ENCODE measurements around the gene KMT2B. TPM values are rescaled to one million over a fixed set of nuclear protein-coding genes. Genes with fewer than 3 reads are reported as not detected.

KMT2B gene
- polyA plus RNA-seq, 2 of the 4 experiments (the other 2 are of a cell fraction) = 17.8 to 39.4 TPM

DNA sequence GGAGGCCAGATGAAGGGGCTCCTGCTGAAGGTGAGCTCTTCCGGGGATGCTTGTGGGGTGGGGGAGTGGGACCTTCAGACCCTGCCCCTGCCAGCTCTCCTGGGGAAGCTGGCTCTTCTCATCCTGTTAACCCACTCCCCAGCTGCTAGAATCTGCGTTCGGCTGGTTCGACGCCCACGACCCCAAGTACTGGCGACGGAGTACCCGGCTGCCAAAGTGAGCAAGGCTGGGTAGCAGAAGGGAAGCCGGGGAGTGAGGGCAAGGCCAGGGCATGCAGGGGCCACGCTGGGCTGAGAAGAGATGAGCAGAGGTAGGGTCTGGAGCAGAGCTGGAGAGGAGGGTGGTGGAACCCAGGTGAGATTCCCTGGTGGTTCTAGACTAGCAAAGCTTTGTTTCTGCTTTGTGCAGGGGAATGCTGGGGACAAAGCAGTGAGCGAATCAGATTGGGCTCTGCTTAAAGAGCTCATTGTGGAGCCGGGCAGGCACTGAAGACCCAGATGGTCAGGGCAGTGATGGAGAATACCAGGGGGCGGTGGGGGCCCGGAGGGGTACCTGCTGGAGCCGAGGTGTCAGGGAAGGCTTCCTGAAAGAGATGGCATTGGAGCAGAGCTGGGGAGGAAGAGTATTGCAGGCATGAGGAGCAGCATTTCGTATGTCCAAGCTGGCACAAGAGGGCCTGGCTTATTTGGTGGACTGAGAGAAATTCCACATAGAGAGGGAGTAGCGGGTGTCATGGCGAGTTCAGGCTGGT, 10.3 kb downstream of the KMT2B start:
- H3K9me3 ChIP-seq = no peaks in the 10 kb centered on the region
- TF ChIP-seq, protein P1, sequence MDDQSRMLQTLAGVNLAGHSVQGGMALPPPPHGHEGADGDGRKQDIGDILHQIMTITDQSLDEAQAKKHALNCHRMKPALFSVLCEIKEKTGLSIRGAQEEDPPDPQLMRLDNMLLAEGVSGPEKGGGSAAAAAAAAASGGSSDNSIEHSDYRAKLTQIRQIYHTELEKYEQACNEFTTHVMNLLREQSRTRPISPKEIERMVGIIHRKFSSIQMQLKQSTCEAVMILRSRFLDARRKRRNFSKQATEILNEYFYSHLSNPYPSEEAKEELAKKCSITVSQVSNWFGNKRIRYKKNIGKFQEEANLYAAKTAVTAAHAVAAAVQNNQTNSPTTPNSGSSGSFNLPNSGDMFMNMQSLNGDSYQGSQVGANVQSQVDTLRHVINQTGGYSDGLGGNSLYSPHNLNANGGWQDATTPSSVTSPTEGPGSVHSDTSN (IDR thresholded peaks at IDR 0.05) = no peak
- DNase-seq (ENCODE audit: low read depth in 1 of 2, low spot score in 1 of 2) (no peak), FAIRE-seq (no peak), ATAC-seq (no peak)
- no peak overlapping the region for H3K4me2 ChIP-seq
- CTCF ChIA-PET = interaction anchor here (0.9 to 3.2 kb wide), 12 partner anchors 9 to 218 kb away, joined by 3 to 32 read pairs (median 4); no protein-coding TSS in a partner anchor
- H3K27ac ChIP-seq = no peak overlapping the region
- no peaks in the 10 kb centered on the region for H3K4me1 ChIP-seq
- WGBS (ENCODE audit: missing lambda C conversion rate) = 93% methylated on average over 19 of the region's 19 CpGs
- POLR2A ChIA-PET = interaction anchor here (0.9 to 1.9 kb wide), 3 partner anchors 9 to 12 kb away, joined by 4 to 6 read pairs (median 4); no protein-coding TSS in a partner anchor
- H3K4me3 ChIP-seq = no peak overlapping the region

DNA sequence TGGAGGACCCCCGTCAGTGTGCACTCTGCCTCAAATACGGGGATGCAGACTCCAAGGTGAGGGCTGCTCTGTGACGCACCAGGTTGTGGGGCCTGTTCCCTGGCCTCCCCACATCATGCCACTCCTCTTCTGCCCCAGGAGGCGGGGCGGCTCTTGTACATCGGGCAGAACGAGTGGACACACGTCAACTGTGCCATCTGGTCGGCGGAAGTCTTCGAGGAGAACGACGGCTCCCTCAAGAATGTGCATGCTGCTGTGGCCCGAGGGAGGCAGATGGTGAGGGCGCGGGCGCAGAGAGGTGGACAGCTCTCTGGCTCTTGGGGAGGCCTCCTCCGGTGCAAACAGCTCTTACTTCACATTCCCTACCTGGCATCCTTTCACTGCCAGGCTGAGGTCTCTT, 11.2 kb downstream of the KMT2B start:
- TF ChIP-seq CHD2 (IDR thresholded peaks at IDR 0.05; ENCODE audit: low read length, partially characterized antibody) (no peak), POLR2A (IDR thresholded peaks at IDR 0.05; ENCODE audit: low read length) (0 out of 2 replicates have a peak, but pooled peaks have one; percentile 10)
- TF ChIP-seq, protein P2, sequence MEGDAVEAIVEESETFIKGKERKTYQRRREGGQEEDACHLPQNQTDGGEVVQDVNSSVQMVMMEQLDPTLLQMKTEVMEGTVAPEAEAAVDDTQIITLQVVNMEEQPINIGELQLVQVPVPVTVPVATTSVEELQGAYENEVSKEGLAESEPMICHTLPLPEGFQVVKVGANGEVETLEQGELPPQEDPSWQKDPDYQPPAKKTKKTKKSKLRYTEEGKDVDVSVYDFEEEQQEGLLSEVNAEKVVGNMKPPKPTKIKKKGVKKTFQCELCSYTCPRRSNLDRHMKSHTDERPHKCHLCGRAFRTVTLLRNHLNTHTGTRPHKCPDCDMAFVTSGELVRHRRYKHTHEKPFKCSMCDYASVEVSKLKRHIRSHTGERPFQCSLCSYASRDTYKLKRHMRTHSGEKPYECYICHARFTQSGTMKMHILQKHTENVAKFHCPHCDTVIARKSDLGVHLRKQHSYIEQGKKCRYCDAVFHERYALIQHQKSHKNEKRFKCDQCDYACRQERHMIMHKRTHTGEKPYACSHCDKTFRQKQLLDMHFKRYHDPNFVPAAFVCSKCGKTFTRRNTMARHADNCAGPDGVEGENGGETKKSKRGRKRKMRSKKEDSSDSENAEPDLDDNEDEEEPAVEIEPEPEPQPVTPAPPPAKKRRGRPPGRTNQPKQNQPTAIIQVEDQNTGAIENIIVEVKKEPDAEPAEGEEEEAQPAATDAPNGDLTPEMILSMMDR (IDR thresholded peaks at IDR 0.05) = no peak
- Histone ChIP-seq H3K27ac (no peak overlapping the region), H3K4me2 (no peak overlapping the region), H3K4me1 (no peaks in the 10 kb centered on the region), H3K9me3 (no peaks in the 10 kb centered on the region), H3K4me3 (no peak overlapping the region)
- DNase-seq (ENCODE audit: low read depth in 1 of 2, low spot score in 1 of 2) (no peak), ATAC-seq (no peak), FAIRE-seq (no peak)
- ChIA-PET POLR2A (interaction anchor here (1.2 to 1.9 kb wide), 2 partner anchors 10 to 11 kb away, joined by 4 to 6 read pairs; no protein-coding TSS in a partner anchor), CTCF (interaction anchor here (1.1 to 3.2 kb wide), 5 partner anchors 8 to 203 kb away, joined by 3 to 32 read pairs (median 5); no protein-coding TSS in a partner anchor)
- WGBS (ENCODE audit: missing lambda C conversion rate) = 94% methylated on average over 18 of the region's 18 CpGs

DNA sequence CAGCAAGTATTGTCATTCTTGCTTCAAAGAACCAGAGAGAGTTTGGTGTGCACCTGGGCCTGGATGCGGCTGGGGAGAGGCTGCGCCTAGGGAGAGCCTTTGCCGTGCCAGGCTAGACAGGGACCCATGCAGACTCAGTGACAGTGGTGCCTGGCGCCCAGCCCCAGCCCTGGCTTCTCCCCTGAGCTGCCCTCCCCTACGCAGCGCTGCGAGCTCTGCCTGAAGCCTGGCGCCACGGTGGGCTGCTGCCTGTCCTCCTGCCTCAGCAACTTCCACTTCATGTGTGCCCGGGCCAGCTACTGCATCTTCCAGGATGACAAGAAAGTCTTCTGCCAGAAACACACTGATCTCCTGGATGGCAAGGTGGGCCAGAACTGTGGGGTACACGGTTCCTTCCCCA, 12.0 kb downstream of the KMT2B start:
- DNase-seq (ENCODE audit: low read depth in 1 of 2, low spot score in 1 of 2) (no peak), ATAC-seq (no peak), FAIRE-seq (no peak)
- ChIA-PET CTCF (interaction anchor here (0.9 to 1.6 kb wide), 5 partner anchors 8 to 182 kb away, joined by 3 to 7 read pairs (median 4); partner anchors contain the start of gene IGFLR1), POLR2A (interaction anchor here (1.7 kb wide), 1 partner anchor 15 kb away, joined by 4 read pairs; the partner anchor contains the start of genes PSENEN and U2AF1L4)
- Histone ChIP-seq H3K9me3 (no peaks in the 10 kb centered on the region), H3K4me1 (no peaks in the 10 kb centered on the region), H3K4me2 (no peak overlapping the region), H3K27ac (no peak overlapping the region), H3K4me3 (no peak overlapping the region)
- WGBS (ENCODE audit: missing lambda C conversion rate) = 86% methylated on average over 11 of the region's 11 CpGs
- TF ChIP-seq CHD2 (IDR thresholded peaks at IDR 0.05; ENCODE audit: low read length, partially characterized antibody) = no peak
- TF ChIP-seq FOSB (CRISPR knock-in tag; IDR thresholded peaks at IDR 0.05) = no peak
- TF ChIP-seq, protein P3, sequence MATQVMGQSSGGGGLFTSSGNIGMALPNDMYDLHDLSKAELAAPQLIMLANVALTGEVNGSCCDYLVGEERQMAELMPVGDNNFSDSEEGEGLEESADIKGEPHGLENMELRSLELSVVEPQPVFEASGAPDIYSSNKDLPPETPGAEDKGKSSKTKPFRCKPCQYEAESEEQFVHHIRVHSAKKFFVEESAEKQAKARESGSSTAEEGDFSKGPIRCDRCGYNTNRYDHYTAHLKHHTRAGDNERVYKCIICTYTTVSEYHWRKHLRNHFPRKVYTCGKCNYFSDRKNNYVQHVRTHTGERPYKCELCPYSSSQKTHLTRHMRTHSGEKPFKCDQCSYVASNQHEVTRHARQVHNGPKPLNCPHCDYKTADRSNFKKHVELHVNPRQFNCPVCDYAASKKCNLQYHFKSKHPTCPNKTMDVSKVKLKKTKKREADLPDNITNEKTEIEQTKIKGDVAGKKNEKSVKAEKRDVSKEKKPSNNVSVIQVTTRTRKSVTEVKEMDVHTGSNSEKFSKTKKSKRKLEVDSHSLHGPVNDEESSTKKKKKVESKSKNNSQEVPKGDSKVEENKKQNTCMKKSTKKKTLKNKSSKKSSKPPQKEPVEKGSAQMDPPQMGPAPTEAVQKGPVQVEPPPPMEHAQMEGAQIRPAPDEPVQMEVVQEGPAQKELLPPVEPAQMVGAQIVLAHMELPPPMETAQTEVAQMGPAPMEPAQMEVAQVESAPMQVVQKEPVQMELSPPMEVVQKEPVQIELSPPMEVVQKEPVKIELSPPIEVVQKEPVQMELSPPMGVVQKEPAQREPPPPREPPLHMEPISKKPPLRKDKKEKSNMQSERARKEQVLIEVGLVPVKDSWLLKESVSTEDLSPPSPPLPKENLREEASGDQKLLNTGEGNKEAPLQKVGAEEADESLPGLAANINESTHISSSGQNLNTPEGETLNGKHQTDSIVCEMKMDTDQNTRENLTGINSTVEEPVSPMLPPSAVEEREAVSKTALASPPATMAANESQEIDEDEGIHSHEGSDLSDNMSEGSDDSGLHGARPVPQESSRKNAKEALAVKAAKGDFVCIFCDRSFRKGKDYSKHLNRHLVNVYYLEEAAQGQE (IDR thresholded peaks at IDR 0.05) = no peak
- TF ChIP-seq TFCP2L1 (CRISPR knock-in tag; IDR thresholded peaks at IDR 0.05) = no peak
- TF ChIP-seq NFE2L2 (conservative IDR thresholded peaks at IDR 0.05; ENCODE audit: low read length) = no peak

DNA sequence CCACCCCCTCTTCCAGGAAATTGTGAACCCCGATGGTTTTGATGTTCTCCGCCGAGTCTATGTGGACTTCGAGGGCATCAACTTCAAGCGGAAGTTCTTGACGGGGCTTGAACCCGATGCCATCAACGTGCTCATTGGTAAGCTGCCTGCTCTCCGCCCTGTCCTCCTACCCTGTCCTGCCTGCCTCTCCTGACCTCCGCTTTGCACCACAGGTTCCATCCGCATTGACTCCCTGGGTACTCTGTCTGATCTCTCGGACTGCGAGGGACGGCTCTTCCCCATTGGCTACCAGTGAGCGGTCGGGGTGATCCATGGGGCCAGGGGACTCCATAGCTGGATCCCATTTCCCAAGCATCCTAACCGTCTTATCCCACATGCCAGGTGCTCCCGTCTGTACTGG, 12.5 kb downstream of the KMT2B start:
- no peak for DNase-seq (ENCODE audit: low read depth in 1 of 2, low spot score in 1 of 2)
- Histone ChIP-seq H3K9me3 (no peaks in the 10 kb centered on the region), H3K27ac (no peak overlapping the region), H3K4me2 (no peak overlapping the region), H3K4me3 (no peak overlapping the region), H3K4me1 (no peaks in the 10 kb centered on the region)
- ATAC-seq = no peak
- FAIRE-seq = no peak
- ChIA-PET POLR2A (interaction anchor here (1.7 to 2.1 kb wide), 2 partner anchors 10 to 15 kb away, joined by 4 to 10 read pairs; partner anchors contain the start of genes PSENEN and U2AF1L4), CTCF (interaction anchor here (0.7 to 1.6 kb wide), 7 partner anchors 9 to 182 kb away, joined by 3 to 7 read pairs (median 4); partner anchors contain the start of genes IGFLR1, PSENEN and U2AF1L4)
- TF ChIP-seq HOXB5 (CRISPR knock-in tag; IDR thresholded peaks at IDR 0.05) (no peak), EHF (CRISPR knock-in tag; IDR thresholded peaks at IDR 0.05) (no peak), BHLHE40 (IDR thresholded peaks at IDR 0.05; ENCODE audit: low read depth, low read length) (no peak), EP300 (IDR thresholded peaks at IDR 0.05) (no peak), RNF2 (IDR thresholded peaks at IDR 0.05; ENCODE audit: borderline replicate concordance, low read depth) (no peak)
- TF ChIP-seq, protein P4, sequence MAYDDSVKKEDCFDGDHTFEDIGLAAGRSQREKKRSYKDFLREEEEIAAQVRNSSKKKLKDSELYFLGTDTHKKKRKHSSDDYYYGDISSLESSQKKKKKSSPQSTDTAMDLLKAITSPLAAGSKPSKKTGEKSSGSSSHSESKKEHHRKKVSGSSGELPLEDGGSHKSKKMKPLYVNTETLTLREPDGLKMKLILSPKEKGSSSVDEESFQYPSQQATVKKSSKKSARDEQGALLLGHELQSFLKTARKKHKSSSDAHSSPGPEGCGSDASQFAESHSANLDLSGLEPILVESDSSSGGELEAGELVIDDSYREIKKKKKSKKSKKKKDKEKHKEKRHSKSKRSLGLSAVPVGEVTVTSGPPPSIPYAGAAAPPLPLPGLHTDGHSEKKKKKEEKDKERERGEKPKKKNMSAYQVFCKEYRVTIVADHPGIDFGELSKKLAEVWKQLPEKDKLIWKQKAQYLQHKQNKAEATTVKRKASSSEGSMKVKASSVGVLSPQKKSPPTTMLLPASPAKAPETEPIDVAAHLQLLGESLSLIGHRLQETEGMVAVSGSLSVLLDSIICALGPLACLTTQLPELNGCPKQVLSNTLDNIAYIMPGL (CRISPR knock-in tag; IDR thresholded peaks at IDR 0.05; ENCODE audit: borderline replicate concordance) = no peak
- 93% methylated on average over 18 of the region's 18 CpGs for WGBS (ENCODE audit: missing lambda C conversion rate)

All from A549 (cell line).